BJ (cell line): Measurements from ENCODE around the gene SLC39A13. TPM values are rescaled to one million over a fixed set of nuclear protein-coding genes. Genes with fewer than 3 reads are reported as not detected.

Source experiments
- CTCF ChIA-PET: fragments of 350-600 bp; formaldehyde crosslinking; extraction: SDS; loops from one replicate; lab custom pipeline; 2021; ENCODE audit warnings: antibody characterized with exemption, inconsistent platforms; lab: Yijun Ruan, JAX
- POLR2A ChIA-PET: fragments of 300-600 bp; sonication (Branson Sonifier 250); formaldehyde crosslinking; extraction: SDS; loops from one replicate; lab custom pipeline; 2021; ENCODE audit warnings: antibody characterized with exemption; lab: Charles Lee
- DNase-seq: peaks from one replicate; pipeline ENCODE4 v3.0.0-alpha.2; 2011; ENCODE audit warnings: low read depth
- H3K27me3 ChIP-seq: 2 replicates; pipeline ENCODE4 v1.6.0; 2011; ENCODE audit warnings: low read length; ENCODE audit not compliant: control insufficient read depth, insufficient read depth
- H3K36me3 ChIP-seq: 2 replicates; pipeline ENCODE4 v1.5.1; 2011; ENCODE audit warnings: low read length; ENCODE audit not compliant: control insufficient read depth, insufficient read depth
- H3K4me3 ChIP-seq: 2 replicates; pipeline ENCODE4 v1.5.1; 2011; ENCODE audit warnings: low read depth, mild to moderate bottlenecking, control low read depth, low read length
- polyA plus RNA-seq: library from polyadenylated mRNA; depleted of rRNA; stranded (reverse); fragments of >200 nt; gene quantifications from 2 replicates; pipeline ENCODE4 v1.2.3, GENCODE V29; 2011
- TF ChIP-seq, protein P1 (sequence below): IDR thresholded peaks from 2 replicates; pipeline ENCODE4 v1.5.1; 2011; ENCODE audit warnings: low read depth, mild to moderate bottlenecking, control low read depth, inconsistent platforms, low read length, moderate library complexity; ENCODE audit not compliant: insufficient read depth

SLC39A13 gene
- polyA plus RNA-seq, 1 experiment: 108 TPM

DNA sequence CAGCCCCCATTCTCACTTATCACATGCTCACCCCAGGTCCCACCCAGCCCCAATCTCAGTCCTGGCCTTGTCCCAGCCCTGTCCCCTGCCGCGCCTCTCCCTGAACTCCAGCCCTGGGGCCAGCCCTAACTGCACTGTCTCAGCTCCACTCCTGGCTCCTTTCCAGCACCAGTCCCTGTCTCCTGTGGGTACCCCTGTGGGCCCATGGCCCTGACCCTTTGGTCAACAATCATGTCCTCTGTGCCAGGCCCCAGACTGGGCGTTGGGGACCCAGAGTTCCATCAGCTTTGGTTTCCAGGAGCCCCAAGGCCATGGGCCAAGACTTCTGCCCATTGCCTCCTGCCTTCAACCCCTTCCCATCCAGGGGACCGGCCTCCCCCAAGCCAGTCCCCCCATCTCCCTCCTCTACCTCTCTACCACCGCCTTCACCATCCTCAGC is 30.8 kb upstream of the SLC39A13 start:
- CTCF ChIA-PET: no interaction called here
- Histone ChIP-seq H3K4me3 (no peak overlapping the region), H3K36me3 (no peaks in the 10 kb centered on the region), H3K27me3 (no peaks in the 10 kb centered on the region)
- DNase-seq: no peak
- POLR2A ChIA-PET: no interaction called here
- TF ChIP-seq, protein P1, sequence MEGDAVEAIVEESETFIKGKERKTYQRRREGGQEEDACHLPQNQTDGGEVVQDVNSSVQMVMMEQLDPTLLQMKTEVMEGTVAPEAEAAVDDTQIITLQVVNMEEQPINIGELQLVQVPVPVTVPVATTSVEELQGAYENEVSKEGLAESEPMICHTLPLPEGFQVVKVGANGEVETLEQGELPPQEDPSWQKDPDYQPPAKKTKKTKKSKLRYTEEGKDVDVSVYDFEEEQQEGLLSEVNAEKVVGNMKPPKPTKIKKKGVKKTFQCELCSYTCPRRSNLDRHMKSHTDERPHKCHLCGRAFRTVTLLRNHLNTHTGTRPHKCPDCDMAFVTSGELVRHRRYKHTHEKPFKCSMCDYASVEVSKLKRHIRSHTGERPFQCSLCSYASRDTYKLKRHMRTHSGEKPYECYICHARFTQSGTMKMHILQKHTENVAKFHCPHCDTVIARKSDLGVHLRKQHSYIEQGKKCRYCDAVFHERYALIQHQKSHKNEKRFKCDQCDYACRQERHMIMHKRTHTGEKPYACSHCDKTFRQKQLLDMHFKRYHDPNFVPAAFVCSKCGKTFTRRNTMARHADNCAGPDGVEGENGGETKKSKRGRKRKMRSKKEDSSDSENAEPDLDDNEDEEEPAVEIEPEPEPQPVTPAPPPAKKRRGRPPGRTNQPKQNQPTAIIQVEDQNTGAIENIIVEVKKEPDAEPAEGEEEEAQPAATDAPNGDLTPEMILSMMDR: no peak

DNA sequence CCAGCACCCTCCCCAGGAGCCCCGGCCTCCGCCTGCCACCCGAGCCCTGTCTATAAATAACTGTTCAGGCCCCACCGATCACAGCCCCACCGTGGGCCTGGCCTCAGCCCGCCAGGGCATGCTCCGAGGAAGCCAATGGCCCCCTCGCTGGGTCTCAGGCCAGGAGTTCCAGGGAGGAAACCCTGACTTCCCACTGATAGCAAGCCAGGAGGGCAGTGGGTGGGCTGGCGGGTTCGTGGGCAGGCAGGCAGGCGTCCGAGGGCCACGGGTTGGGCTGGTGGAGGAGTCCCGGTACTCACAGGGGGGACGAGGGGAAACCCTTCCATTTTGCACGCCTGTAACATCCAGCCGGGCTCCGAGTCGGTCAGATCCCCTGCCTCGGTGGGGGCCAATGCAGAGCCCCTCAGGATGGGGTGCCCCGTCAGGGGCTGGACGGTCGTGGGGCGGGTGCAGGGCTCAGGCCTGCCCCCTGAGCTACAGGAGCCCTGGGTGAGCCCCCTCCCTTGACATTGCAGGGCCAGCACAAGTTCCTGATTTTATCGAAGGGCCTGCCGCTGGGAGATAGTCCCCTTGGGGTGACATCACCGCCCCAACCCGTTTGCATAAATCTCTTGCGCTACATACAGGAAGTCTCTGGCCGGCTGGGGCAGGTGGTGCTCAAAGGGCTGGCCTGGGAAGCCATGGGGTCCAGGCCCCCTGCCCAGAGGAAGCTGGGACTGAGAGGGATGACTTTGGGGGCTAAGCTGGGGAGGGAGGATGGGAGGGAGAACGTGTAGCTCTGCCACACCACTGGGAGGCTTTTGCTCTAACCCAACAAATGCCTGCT is 30.2 kb upstream of the SLC39A13 start, which contains the start of gene SPI1:
Gene SPI1, minus strand, starts transcription at position 538 of the 826 bp plus-strand sequence. Its CDS starts 194 bp downstream, at position 344.
- POLR2A ChIA-PET: no interaction called here
- CTCF ChIA-PET: no interaction called here

DNA sequence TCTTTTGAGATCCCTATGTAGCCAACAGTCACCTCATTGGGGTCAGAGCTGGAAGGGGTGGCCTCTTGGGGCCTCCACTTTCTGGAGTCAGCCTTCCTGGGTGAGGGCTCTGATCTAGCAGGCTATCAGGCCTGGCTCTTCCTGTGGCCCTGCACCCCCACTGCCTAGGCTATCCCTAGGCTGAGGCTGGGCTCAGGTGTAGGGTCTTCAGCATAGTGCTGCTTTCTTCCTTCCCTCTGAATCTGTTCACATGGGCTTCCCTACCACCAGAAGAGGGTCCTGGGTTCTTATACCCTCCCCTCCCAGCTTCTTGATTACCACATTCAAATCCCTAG is 29.6 kb upstream of the SLC39A13 start:
- peaks cover 2% of the 10 kb centered on the region; the same call in 1 of the 2 replicates for H3K27me3 ChIP-seq
- TF ChIP-seq, protein P1: no peak
- H3K4me3 ChIP-seq: no peak overlapping the region
- no peak for DNase-seq
- no peaks in the 10 kb centered on the region for H3K36me3 ChIP-seq
- CTCF ChIA-PET: no interaction called here
- POLR2A ChIA-PET: no interaction called here

More for the DNA sequence above, 30.2 kb upstream of the SLC39A13 start, which contains the start of gene SPI1:
- no peak for DNase-seq
- Histone ChIP-seq H3K27me3 (no peaks in the 10 kb centered on the region; the same call in 1 of the 2 replicates), H3K36me3 (no peaks in the 10 kb centered on the region), H3K4me3 (no peak within 1 kb of the TSS)
- TF ChIP-seq, protein P1: no peak

DNA sequence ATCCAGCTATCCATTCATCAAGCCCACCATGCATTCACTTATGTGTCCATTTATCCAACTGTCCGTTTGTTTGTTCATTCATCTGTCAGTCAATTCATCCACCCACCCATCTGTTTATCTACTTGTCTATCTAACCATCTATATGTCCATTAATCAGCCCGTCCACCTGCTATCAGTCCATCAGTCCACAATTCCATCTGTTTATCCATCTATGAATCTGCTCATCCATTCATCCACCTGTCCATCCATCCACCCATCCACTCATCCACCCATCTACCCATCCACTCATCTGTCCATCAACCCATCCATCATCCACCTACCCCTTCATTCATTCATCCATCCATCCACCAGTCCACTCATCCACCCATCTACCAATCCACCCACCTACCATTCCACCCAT is 29.1 kb upstream of the SLC39A13 start:
- H3K4me3 ChIP-seq: no peak overlapping the region
- no peak for DNase-seq
- TF ChIP-seq, protein P1: no peak
- CTCF ChIA-PET: interaction anchor here (1.7 kb wide), 1 partner anchor 9 kb away, joined by 4 read pairs; no protein-coding TSS in a partner anchor
- H3K36me3 ChIP-seq: no peaks in the 10 kb centered on the region
- peaks cover 2% of the 10 kb centered on the region; the same call in 1 of the 2 replicates for H3K27me3 ChIP-seq
- POLR2A ChIA-PET: no interaction called here

DNA sequence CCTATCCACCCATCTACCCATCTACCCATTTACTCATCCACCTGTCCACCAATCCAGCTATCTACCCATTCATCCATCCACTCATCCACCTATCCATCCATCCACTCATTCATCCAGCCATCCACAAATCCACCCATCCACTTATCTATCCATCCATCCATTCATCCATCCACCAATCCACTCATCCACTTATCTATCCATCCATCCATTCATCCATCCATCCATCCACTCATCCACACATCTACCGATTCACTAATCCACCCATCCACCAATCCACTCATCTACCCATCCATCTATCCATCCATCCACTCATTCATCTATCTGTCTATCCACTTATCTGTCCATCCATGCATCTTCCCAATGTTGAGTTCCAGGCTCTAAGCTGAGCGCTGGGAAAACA is 28.3 kb upstream of the SLC39A13 start:
- CTCF ChIA-PET: interaction anchor here (1.7 kb wide), 1 partner anchor 8 kb away, joined by 4 read pairs; no protein-coding TSS in a partner anchor
- DNase-seq: no peak
- no peaks in the 10 kb centered on the region for H3K36me3 ChIP-seq
- H3K27me3 ChIP-seq: peaks cover 2% of the 10 kb centered on the region; the same call in 1 of the 2 replicates
- POLR2A ChIA-PET: no interaction called here
- TF ChIP-seq, protein P1: no peak
- no peak overlapping the region for H3K4me3 ChIP-seq
